MCF 10A (cell line): ENCODE measurements around the gene ALDH1A3. TPM values are rescaled to one million over a fixed set of nuclear protein-coding genes. Genes with fewer than 3 reads are reported as not detected.

Source experiments
- BruUV-seq: library from RNA; stranded (reverse); fragments of 400-500 nt; replicated peaks from 2 replicates; lab custom pipeline; 2021; lab: Mats Ljungman, UMichigan
- CTCF ChIA-PET: fragments of 300-600 bp; sonication (Branson Sonifier 250); formaldehyde crosslinking; extraction: SDS; loops from one replicate; lab custom pipeline; 2021; ENCODE audit warnings: antibody characterized with exemption, inconsistent platforms; lab: Yijun Ruan, JAX
- POLR2A ChIA-PET: fragments of 300-600, 350-650 bp; sonication (Branson Sonifier 250); formaldehyde crosslinking; extraction: SDS; loops from one replicate; lab custom pipeline; 2020; ENCODE audit warnings: antibody characterized with exemption, inconsistent platforms; lab: Yijun Ruan, JAX
- DNase-seq: peaks from one replicate; pipeline ENCODE4 v3.0.0-alpha.2; 2018; ENCODE audit not compliant: unreplicated experiment
- H3K27ac Mint-ChIP-seq: one replicate; pipeline ENCODE4 v1.8.0; 2022; ENCODE audit warnings: mild to moderate bottlenecking, low read depth, mixed read lengths; ENCODE audit not compliant: unreplicated experiment
- H3K27me3 Mint-ChIP-seq: one replicate; pipeline ENCODE4 v1.8.0; 2022; ENCODE audit warnings: mixed read lengths; ENCODE audit not compliant: insufficient read depth, unreplicated experiment
- H3K36me3 Mint-ChIP-seq: one replicate; pipeline ENCODE4 v1.8.0; 2022; ENCODE audit warnings: mild to moderate bottlenecking, moderate library complexity, mixed read lengths; ENCODE audit not compliant: insufficient read depth, unreplicated experiment
- H3K4me1 Mint-ChIP-seq: one replicate; pipeline ENCODE4 v1.8.0; 2022; ENCODE audit warnings: mixed read lengths; ENCODE audit not compliant: insufficient read depth, unreplicated experiment
- H3K4me3 Mint-ChIP-seq: one replicate; pipeline ENCODE4 v1.8.0; 2022; ENCODE audit warnings: mild to moderate bottlenecking, moderate library complexity, mixed read lengths; ENCODE audit not compliant: unreplicated experiment
- H3K9me3 Mint-ChIP-seq: one replicate; pipeline ENCODE4 v1.8.0; 2022; ENCODE audit warnings: mixed read lengths; ENCODE audit not compliant: unreplicated experiment
- CTCF ChIP-seq: fragments of 200-600 bp; IDR thresholded peaks from one replicate; pipeline ENCODE4 v1.8.0; 2022; ENCODE audit warnings: antibody characterized with exemption, mild to moderate bottlenecking; ENCODE audit not compliant: unreplicated experiment
- intact Hi-C: fragments of 100-400 bp; cut with micrococcal nuclease; formaldehyde crosslinking; loops from 2 replicates; pipeline ENCODE4 v1.14.1; 2022
- total RNA-seq: library from RNA; stranded (reverse); gene quantifications from 2 replicates; pipeline ENCODE4 v1.2.3, GENCODE V29; 2022

ALDH1A3 gene
- total RNA-seq, 1 experiment from 2014 or later = 4.3 TPM

- no peaks in the 10 kb centered on the region for H3K9me3 Mint-ChIP-seq
- no peaks in the 10 kb centered on the region for H3K4me1 Mint-ChIP-seq
- POLR2A ChIA-PET = no interaction called here
- no peak for TF ChIP-seq CTCF
- intact Hi-C loops = no loop called here
- DNase-seq = no peak
- CTCF ChIA-PET = no interaction called here
- H3K27me3 Mint-ChIP-seq = no peaks in the 10 kb centered on the region
- H3K27ac Mint-ChIP-seq = no peak overlapping the region
- no TSS peak for BruUV-seq
- no peak overlapping the region for H3K4me3 Mint-ChIP-seq
- H3K36me3 Mint-ChIP-seq = no peaks in the 10 kb centered on the region
These were observed 60.2 kb downstream of the ALDH1A3 start for GRCh38 chr15:100939791-100940190.

GRCh38 chr15:100940767-100941379 lies 61.2 kb downstream of the ALDH1A3 start:
- Mint-ChIP-seq H3K27me3 (no peaks in the 10 kb centered on the region), H3K4me1 (no peaks in the 10 kb centered on the region), H3K36me3 (no peaks in the 10 kb centered on the region), H3K9me3 (no peaks in the 10 kb centered on the region), H3K4me3 (no peak overlapping the region), H3K27ac (no peak overlapping the region)
- POLR2A ChIA-PET = no interaction called here
- DNase-seq = no peak
- intact Hi-C loops = no loop called here
- BruUV-seq = no TSS peak
- CTCF ChIA-PET = no interaction called here
- no peak for TF ChIP-seq CTCF

GRCh38 chr15:100941536-100941935 lies 61.9 kb downstream of the ALDH1A3 start:
- H3K4me1 Mint-ChIP-seq = no peaks in the 10 kb centered on the region
- no peaks in the 10 kb centered on the region for H3K9me3 Mint-ChIP-seq
- CTCF ChIA-PET = interaction anchor here (0.7 kb wide), 1 partner anchor 1089 kb away, joined by 3 read pairs; no protein-coding TSS in a partner anchor
- TF ChIP-seq CTCF = no peak
- no TSS peak for BruUV-seq
- POLR2A ChIA-PET = no interaction called here
- H3K27me3 Mint-ChIP-seq = no peaks in the 10 kb centered on the region
- H3K4me3 Mint-ChIP-seq = no peak overlapping the region
- intact Hi-C loops = no loop called here
- H3K27ac Mint-ChIP-seq = no peak overlapping the region
- DNase-seq = no peak
- H3K36me3 Mint-ChIP-seq = no peaks in the 10 kb centered on the region

GRCh38 chr15:100942656-100943425 lies 63.2 kb downstream of the ALDH1A3 start:
- Mint-ChIP-seq H3K4me3 (no peak overlapping the region), H3K4me1 (no peaks in the 10 kb centered on the region), H3K27ac (no peak overlapping the region), H3K36me3 (no peaks in the 10 kb centered on the region), H3K27me3 (no peaks in the 10 kb centered on the region), H3K9me3 (no peaks in the 10 kb centered on the region)
- intact Hi-C loops = no loop called here
- no peak for TF ChIP-seq CTCF
- BruUV-seq = no TSS peak
- ChIA-PET POLR2A (no interaction called here), CTCF (interaction anchor here (0.6 to 1.4 kb wide), 4 partner anchors 24 to 275 kb away, joined by 3 to 7 read pairs (median 3); partner anchors contain the start of gene LRRK1)
- DNase-seq = no peak
